GM19193 (cell line): ENCODE measurements around the gene RASAL2.

Experiments used
- POLR2A ChIP-seq: IDR thresholded peaks from 4 replicates; pipeline ENCODE4 v1.6.1; 2011; ENCODE audit not compliant: insufficient read depth, insufficient read length; ENCODE audit errors: extremely low read depth

The RASAL2 gene

DNA sequence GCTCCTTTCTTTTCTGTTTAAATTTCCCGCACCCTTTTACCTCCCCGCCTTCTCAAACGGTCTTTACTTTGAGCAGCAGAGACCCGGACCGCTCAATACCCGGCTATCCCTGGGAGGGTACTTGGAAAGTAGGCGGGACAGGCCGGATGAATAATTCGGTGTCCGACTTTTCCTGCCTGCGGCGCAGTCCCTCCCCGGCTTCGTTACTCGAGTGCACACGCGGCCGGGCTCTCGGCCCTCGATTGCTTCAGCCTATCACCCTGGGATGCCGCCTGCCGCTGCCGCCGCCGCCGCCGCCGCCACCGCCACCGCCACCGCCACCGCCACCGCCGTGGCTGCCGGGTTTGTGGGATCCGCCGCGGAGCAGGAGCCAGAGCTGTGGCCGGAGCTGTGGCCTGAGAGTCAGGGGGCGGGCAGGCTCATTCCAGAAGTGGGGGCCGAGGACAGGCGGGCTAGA lies 382 bp upstream of the RASAL2 start:
- TF ChIP-seq POLR2A, result no peak

DNA sequence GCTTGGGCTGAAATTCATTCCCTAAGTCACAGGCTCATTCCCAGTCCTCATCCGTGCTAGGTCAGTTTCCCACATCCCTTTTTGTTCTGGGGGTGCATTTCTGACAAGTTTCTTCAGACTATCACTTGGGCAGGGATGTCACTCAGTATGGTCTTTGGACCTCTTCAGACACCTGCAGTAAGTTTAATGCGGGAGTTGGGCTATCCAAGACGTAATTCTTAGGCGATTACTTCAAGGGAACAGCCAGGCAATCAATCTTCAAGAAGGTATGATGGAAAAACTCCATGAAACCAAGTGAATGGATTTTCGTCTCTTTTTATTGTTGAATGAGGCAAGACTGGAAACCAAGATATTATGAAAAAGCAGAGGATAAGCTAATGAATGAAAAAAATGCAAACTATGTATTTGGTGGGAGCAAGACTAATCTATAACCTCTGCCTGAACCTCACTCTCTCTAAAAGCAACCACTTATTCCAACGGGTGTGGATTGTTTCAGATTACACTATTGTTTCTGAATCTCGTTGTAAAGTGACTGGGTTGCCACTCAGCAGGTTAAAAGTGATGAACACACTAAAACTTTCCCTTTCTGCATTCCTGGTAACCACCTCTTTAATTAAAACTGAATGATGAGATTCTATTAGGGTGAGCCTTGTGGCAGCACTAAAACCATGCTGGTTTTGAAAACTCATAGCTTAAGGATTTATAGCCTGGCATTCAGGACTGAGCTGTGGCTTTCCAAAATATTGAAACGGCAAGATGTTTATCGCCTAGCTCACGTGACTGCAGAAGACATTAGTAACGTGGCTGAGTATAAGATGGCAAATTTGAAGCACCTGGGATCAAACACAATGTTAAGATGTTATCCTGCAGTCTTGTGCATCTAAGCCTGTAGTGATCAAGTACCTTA lies 1.1 kb downstream of the RASAL2 start:
- TF ChIP-seq POLR2A, result no peak

DNA sequence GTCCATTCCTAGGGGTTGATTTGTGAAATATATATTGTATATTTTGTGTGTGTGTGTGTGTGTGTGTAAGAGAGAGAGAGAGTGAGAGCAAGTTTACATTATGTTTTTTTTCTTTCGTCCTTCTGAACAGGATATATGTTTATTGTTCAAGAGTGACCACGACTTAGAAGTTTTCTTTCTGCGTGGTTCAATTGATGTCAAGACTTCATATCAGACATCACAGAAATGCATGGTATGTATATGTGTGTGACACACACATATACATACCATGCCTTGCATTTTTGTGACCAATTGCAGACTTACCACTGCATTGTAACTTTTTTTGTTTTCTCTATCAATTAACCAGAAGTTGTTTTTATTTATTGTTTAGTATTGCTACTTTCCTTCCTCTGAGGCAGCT lies 2.5 kb downstream of the RASAL2 start:
- TF ChIP-seq POLR2A, result no peak

DNA sequence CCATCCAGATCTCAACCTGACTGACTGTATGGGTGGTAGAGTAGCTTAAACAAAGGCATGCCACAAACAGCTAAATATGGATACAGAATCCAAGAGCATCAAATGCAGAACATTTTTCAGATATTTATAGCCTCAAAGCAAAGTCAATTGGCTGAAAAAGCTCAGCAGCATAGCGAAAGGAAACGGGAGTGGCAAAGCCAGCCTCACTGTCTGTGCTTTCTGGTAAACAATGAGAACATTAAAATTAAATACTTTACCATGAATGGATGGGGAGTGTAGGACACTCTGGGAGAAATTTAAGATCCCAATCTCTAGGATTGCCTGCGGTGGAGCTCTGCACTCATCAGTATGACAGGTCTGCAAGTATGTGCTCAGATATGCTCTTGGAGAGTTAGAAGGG lies 4.4 kb downstream of the RASAL2 start:
- TF ChIP-seq POLR2A, result no peak

DNA sequence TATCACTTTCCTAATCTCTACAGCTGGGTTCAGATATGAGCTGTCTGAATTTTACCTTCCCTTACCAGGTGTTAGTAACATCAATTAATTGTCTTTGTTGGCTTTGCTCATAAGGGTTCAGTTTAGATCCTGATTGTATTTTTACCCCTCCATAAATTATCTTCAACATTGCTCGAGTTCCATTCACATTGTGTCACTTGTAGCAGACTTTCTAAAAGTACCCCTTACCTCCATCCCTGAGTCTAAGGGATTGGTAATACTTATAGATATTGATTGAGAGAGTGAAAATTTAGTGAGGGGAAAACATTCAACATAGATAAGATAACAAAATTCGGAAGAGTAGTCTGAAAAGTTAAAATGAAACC lies 7.3 kb downstream of the RASAL2 start:
- no peak for TF ChIP-seq POLR2A

DNA sequence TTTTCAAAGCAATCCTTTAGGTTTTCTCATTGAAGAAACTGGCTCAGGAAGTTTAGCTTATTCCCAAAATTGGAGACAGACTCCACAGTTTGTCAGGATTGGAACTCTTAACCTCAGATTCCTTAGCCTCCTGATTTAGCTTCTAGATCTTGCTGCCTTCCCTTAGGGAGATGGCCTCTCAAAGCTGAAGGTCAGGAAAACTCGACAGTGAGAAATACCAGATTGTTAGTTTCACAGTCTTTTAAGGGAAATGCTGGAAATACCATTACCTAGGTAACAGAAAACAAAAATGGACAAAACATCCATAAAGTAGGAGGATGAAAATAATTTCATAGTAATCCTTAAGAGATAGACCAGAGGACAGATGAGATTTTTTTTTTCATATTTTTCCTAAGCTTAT lies 7.8 kb downstream of the RASAL2 start:
- no peak for TF ChIP-seq POLR2A

DNA sequence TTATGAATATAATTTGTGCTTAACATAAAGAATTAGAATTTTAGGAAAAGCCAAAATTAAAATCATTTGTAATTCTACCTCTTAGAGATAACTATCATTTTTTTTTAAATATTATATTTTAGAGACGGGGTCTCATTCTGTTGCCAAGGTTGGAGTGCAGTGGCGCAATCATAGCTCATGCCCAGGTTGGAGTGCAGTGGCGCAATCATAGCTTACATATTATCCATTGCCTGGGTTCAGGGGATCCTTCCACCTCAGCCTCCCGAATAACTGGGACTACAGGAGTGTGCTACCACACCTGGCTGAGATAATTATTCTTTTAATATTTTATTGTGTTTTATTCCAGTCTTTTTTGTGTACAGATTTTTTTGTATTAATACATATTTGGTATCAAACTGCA lies 8.3 kb downstream of the RASAL2 start:
- TF ChIP-seq POLR2A, result no peak

DNA sequence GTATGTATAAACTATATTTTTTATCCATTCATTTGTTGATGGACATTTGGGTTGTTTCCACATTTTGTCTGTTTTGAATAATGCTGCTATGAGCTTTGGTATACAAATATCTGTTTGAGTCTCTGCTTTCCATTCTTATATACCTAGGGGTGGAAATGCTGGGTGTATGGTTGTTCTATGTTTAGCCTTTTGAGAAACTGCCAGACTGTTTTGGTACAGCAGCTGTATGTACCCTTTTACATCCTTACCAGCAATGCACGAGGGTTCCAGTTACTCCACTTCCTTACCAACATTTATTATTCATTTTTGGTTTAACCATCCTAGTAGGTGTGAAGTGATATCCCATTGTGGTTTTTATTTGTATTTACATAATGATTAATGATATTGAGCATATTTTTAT lies 13.9 kb downstream of the RASAL2 start:
- no peak for TF ChIP-seq POLR2A

DNA sequence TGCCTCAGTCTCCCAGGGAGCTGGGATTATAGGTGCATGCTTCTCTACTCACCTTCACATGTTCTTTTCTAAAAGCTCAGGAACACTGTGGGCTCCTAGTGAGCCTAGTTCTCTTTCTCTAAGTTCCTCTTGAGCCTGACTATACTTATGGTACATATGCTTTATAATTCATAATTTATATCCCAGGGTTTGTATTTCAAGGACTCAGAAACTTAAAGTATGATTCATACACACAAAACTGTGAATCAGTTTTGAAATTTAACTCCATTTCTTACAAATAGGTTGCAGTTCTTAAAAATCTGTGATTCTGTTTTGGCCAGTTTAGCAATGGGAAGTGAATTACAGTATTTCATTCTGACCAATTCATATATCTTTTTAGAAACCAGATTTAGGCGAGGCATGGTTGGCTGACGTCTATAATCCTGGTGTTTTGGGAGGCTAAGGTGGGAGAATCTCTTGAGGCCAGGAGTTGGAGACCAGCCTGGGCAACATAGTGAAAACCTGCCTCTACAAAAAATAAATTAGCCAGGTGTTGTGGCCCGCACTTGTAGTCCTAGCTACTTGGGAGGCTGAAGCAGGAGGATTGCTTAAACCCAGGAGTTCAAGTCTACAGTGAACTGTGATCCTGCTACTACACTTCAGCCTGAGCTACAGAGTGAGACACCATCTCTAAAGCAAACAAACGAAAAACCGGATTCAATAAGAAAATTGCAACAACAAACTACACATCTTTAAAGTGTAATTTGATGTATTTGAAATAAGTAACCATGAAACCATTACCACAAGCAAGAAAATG lies 15.6 kb downstream of the RASAL2 start:
- no peak for TF ChIP-seq POLR2A

DNA sequence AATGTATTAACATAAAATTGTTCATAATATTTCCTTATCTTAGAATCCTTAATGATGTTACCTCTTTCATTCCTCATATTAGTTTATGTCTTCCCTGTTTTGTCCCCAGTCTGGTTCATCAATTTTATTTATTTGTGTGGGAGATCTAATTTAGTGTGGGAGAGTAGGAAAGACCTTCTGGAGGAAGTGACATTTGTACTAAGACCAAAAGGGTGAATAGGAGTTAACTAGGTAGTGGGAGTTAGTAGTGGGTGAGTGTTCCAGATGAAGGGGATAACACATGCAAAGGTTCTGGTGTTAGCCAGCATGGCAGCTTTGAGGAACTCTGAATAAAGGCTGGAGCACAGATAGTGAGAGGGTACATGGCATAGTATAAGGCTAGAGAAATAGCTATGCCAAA lies 21.4 kb downstream of the RASAL2 start:
- TF ChIP-seq POLR2A, result no peak

DNA sequence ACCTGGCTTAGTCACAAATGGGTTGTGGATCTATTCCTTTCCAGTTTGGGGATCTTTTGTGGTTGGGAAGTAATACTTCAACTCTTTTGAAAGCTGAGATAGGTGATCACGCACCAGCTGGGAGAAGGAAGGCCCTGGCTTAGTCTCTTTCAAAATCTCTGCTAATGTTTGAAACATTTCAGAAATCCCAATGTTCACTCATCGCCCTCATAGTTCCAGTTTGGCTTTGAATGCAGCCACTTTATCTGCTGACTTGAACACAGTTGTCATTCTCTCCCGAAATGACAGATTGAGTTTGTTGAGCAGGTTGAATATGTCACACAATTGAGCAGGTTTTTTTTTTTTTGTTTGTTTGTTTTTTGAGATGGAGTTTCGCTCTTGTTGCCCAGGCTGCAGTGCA lies 24.6 kb downstream of the RASAL2 start:
- TF ChIP-seq POLR2A, result no peak

DNA sequence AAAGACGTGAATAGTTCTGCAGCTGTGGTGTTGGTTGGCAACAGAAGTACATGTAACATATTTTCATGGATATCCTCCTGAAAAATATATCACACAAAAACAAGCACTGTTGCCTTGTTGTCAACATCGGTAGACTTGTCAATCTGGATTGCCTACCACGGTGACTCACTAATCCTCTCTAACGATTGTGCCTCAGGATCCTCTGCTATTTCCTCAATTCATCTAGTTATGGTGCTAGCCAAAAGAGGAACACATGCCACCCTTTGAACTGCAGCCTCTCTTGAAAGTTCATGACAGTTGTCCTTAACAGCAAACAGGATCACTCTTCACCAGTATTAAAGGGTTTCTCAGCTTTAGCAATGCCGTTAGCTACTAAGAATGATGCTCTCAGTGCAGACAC lies 25.7 kb downstream of the RASAL2 start:
- no peak for TF ChIP-seq POLR2A

DNA sequence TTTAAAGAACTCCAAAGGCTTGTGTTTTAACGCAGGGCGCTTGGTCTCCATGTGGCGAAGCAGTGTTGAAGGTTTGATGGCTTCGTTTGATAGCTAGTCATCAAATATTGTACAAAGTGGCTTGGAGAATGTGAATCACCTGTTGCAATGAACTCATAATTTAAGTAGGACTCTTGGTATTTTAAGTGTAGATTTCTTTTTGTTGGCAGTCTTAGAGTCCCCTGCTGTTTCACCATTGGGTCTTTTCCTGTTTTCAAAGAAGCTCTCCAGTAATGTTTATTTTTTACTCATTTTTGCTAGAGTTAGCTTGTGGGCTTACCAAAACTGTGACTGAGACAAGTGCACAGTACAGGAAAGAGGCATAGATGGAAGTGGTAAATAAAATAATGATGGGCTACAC lies 26.2 kb downstream of the RASAL2 start:
- TF ChIP-seq POLR2A, result no peak

DNA sequence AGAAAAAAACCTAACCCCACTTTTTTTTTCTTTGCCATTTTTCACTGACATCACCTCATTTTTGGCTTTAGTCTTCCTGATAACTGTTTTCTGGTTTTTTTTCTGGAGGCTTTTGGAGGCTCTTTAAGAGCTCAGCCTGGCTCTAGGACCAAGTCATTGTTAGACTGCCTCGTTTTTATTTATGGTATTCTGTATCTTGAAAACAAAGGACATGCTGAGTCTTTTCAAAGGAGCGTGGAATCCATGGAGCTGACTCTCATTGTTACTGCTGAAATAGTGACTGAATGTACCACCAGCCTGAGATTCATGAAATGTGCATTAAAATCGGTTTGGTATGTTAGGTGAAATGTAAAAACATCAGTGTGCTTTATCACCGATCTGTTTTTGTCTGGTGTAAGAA lies 28.0 kb downstream of the RASAL2 start:
- TF ChIP-seq POLR2A, result no peak

DNA sequence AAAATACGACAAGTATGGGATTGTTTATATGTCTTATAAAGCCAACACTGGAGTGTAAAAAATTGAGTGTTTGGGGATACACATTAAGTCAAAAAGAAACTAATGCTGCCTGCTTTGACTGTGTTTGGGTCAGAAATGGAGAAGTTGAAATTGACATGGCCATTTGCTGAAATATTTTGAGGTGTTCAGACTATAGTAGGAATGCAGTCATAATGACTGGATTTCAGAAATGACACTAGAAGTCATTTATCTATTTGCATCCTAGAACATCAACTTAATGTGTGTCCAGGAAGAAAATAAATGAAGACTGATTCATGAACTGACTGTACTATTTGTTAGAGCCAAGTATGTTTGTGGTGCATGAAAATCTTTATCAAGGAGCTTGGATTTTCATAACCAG lies 28.4 kb downstream of the RASAL2 start:
- no peak for TF ChIP-seq POLR2A

DNA sequence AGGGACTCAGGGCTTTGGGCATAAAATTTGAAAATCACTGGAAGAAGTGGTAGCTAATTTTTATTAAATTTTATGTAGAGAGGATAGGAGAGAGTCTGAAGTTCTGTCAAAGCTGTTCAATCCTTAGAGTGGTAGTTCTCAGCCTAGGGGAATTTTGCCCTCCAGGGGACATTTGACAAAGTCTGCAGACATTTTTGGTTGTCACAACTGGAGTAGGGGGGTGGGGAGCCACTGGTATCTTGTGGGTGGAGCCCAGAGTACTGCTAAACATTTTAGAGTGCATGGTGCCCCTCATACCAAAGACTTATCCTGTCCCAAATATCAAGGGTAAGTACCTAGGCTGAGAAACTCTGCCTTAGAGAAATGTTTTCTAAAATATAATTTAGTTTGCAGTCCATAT lies 30.2 kb downstream of the RASAL2 start:
- TF ChIP-seq POLR2A, result no peak
